ENCODE measurements around the gene MAST4. TPM values are rescaled to one million over a fixed set of nuclear protein-coding genes. Genes with fewer than 3 reads are reported as not detected.

Gene MAST4
- total RNA-seq, 2 experiments from 2014 or later: 1.3 to 21.9 TPM

DNA sequence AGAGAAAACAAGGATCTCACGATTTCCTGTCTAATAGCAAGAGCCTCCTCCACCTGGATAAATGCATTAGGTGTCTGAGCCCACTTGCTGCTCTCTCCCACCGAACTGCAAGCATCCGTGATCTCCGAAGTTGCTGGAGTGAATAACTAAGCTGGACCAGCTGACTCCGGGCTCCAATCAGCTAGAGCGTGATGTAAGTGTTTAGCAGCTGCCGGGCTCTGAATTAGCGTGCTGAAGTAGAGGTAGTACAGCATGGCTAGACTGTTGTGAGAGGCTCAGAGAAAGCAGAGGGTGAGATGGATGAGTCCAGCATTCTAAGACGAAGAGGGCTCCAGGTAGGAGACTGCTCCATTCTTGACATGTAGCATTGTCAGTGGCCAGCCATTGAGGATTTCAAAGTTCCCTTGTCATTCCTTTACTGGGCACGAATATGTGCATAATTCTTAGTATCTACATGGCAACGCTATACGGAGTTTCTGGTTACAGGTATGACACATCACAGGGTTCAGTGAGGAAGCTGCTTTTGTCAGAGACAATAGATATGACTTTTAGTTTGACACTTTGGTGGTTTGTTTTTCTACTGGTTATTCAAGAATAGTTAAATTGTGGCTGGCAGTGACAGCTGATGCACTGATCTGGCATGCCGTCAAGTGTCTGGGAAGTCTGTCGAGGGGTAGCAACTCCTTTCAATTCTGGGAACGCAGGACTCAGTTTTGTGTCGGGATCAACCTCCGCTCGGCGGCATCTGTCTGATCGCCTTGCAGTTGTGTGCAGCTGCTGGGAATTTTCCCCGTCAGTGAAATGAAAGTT, 232.6 kb downstream of the MAST4 start:
- no peaks in the 10 kb centered on the region for H3K4me1 ChIP-seq (ENCODE audit: insufficient read depth, low read length, poor library complexity, severe bottlenecking)
- H3K4me2 ChIP-seq (ENCODE audit: low read length): peak overlapping the region; percentile 6; the same call in 1 of the 2 replicates
- DNase-seq (ENCODE audit: low spot score): no peak
- no peak overlapping the region for H3K4me3 ChIP-seq (ENCODE audit: low read depth, low read length, poor library complexity, severe bottlenecking)
- no peaks in the 10 kb centered on the region for H3K9me3 ChIP-seq (ENCODE audit: low read length)
- H3K9me2 ChIP-seq (ENCODE audit: insufficient read depth, low read length): no peaks in the 10 kb centered on the region
- no TSS peak for BruUV-seq (replicated peaks)
- intact Hi-C loops (cut with micrococcal nuclease; ENCODE audit: unreplicated experiment): no loop called here
- no peaks in the 10 kb centered on the region for H4K20me1 ChIP-seq (ENCODE audit: insufficient read depth, low read length)
- no peak overlapping the region for H3K27ac ChIP-seq (ENCODE audit: low read depth, low read length, poor library complexity, severe bottlenecking)
- no peaks in the 10 kb centered on the region for H3K79me2 ChIP-seq (ENCODE audit: insufficient read depth, low read depth, low read length)
- H2AFZ ChIP-seq (ENCODE audit: low read length): peak overlapping the region; percentile 1; the same call in 1 of the 2 replicates
- CTCF ChIA-PET (ENCODE audit: unreplicated experiment): no interaction called here
- POLR2A ChIA-PET: interaction anchor here (1.8 kb wide), 1 partner anchor 15 kb away, joined by 5 read pairs; no protein-coding TSS in a partner anchor
- no peaks in the 10 kb centered on the region for H3K36me3 ChIP-seq (ENCODE audit: insufficient read depth, low read length)
- TF ChIP-seq, protein P1, sequence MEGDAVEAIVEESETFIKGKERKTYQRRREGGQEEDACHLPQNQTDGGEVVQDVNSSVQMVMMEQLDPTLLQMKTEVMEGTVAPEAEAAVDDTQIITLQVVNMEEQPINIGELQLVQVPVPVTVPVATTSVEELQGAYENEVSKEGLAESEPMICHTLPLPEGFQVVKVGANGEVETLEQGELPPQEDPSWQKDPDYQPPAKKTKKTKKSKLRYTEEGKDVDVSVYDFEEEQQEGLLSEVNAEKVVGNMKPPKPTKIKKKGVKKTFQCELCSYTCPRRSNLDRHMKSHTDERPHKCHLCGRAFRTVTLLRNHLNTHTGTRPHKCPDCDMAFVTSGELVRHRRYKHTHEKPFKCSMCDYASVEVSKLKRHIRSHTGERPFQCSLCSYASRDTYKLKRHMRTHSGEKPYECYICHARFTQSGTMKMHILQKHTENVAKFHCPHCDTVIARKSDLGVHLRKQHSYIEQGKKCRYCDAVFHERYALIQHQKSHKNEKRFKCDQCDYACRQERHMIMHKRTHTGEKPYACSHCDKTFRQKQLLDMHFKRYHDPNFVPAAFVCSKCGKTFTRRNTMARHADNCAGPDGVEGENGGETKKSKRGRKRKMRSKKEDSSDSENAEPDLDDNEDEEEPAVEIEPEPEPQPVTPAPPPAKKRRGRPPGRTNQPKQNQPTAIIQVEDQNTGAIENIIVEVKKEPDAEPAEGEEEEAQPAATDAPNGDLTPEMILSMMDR (conservative IDR thresholded peaks at IDR 0.05; ENCODE audit: low read length): no peak
- no peak for TF ChIP-seq EZH2phosphoT487 (IDR thresholded peaks at IDR 0.05; ENCODE audit: borderline replicate concordance, low read depth, low read length)

DNA sequence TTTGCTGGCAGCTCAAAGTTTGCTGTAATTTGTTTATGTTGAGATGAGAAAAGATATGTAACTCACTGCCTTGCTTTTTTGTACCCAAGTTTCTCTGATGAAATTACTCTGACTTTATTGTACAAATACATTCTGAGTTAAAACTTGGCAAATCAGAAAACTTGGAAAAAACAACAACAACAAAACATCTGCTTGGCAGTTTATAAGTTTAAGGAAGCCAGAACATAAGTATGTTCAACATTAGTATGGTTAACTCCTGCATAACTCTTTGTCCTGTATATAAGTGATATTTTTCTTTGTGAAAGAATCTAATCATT, 233.1 kb downstream of the MAST4 start:
- Histone ChIP-seq H3K4me3 (ENCODE audit: low read depth, low read length, poor library complexity, severe bottlenecking) (no peak overlapping the region), H3K79me2 (ENCODE audit: insufficient read depth, low read depth, low read length) (no peaks in the 10 kb centered on the region), H2AFZ (ENCODE audit: low read length) (peak overlapping the region; percentile 1; the same call in 1 of the 2 replicates), H3K36me3 (ENCODE audit: insufficient read depth, low read length) (no peaks in the 10 kb centered on the region), H3K27ac (ENCODE audit: low read depth, low read length, poor library complexity, severe bottlenecking) (no peak overlapping the region), H3K4me1 (ENCODE audit: insufficient read depth, low read length, poor library complexity, severe bottlenecking) (no peaks in the 10 kb centered on the region), H4K20me1 (ENCODE audit: insufficient read depth, low read length) (no peaks in the 10 kb centered on the region), H3K4me2 (ENCODE audit: low read length) (peak overlapping the region; percentile 6; the same call in 1 of the 2 replicates), H3K9me3 (ENCODE audit: low read length) (no peaks in the 10 kb centered on the region), H3K9me2 (ENCODE audit: insufficient read depth, low read length) (no peaks in the 10 kb centered on the region)
- no peak for DNase-seq (ENCODE audit: low spot score)
- TF ChIP-seq, protein P1 (conservative IDR thresholded peaks at IDR 0.05; ENCODE audit: low read length): no peak
- TF ChIP-seq EZH2phosphoT487 (IDR thresholded peaks at IDR 0.05; ENCODE audit: borderline replicate concordance, low read depth, low read length): no peak
- intact Hi-C loops (cut with micrococcal nuclease; ENCODE audit: unreplicated experiment): no loop called here
- POLR2A ChIA-PET: interaction anchor here (1.8 kb wide), 1 partner anchor 15 kb away, joined by 5 read pairs; no protein-coding TSS in a partner anchor
- BruUV-seq (replicated peaks): no TSS peak
- CTCF ChIA-PET (ENCODE audit: unreplicated experiment): no interaction called here

DNA sequence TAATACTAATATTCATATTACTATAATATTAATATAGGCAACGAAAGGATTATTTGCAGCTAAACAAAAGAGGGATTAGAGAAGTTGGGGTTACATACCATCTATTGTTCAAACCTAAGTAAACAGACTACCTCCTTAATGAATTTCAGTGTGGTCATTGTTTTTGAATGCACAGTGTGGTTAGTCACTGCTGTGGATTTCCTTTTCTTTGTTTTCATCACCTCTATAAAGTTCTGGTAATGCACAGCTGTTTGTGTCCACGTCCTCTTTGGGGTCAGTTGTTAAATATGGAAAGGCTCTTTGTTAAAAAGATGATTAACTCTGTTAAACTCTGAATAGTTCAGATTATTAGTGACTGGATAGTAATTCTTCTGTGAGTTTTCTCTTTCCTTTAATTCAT, 233.6 kb downstream of the MAST4 start:
- no TSS peak for BruUV-seq (replicated peaks)
- no peak for DNase-seq (ENCODE audit: low spot score)
- ChIA-PET POLR2A (interaction anchor here (0.6 to 1.8 kb wide), 2 partner anchors 14 to 60 kb away, joined by 3 to 5 read pairs; no protein-coding TSS in a partner anchor), CTCF (ENCODE audit: unreplicated experiment) (no interaction called here)
- H3K4me1 ChIP-seq (ENCODE audit: insufficient read depth, low read length, poor library complexity, severe bottlenecking): no peaks in the 10 kb centered on the region
- no peaks in the 10 kb centered on the region for H3K9me2 ChIP-seq (ENCODE audit: insufficient read depth, low read length)
- no peak overlapping the region for H3K4me2 ChIP-seq (ENCODE audit: low read length)
- H3K36me3 ChIP-seq (ENCODE audit: insufficient read depth, low read length): no peaks in the 10 kb centered on the region
- H3K4me3 ChIP-seq (ENCODE audit: low read depth, low read length, poor library complexity, severe bottlenecking): no peak overlapping the region
- TF ChIP-seq EZH2phosphoT487 (IDR thresholded peaks at IDR 0.05; ENCODE audit: borderline replicate concordance, low read depth, low read length): no peak
- TF ChIP-seq, protein P1 (conservative IDR thresholded peaks at IDR 0.05; ENCODE audit: low read length): no peak
- intact Hi-C loops (cut with micrococcal nuclease; ENCODE audit: unreplicated experiment): no loop called here
- no peak overlapping the region for H3K27ac ChIP-seq (ENCODE audit: low read depth, low read length, poor library complexity, severe bottlenecking)
- no peaks in the 10 kb centered on the region for H4K20me1 ChIP-seq (ENCODE audit: insufficient read depth, low read length)
- no peak overlapping the region for H2AFZ ChIP-seq (ENCODE audit: low read length)
- H3K79me2 ChIP-seq (ENCODE audit: insufficient read depth, low read depth, low read length): no peaks in the 10 kb centered on the region
- H3K9me3 ChIP-seq (ENCODE audit: low read length): no peaks in the 10 kb centered on the region
